CD14-positive monocyte (primary cell): ENCODE results near the gene OSBPL1A. TPM values are rescaled to one million over a fixed set of nuclear protein-coding genes. Genes with fewer than 3 reads are reported as not detected.

Experiments used
- DNase-seq, 3 donors: peaks; one replicate each; pipeline ENCODE4 v3.0.0-alpha.2; 2011 to 2022
- H2AFZ ChIP-seq: 2 replicates; pipeline ENCODE4 v1.6.0; 2012; ENCODE audit warnings: mild to moderate bottlenecking, low read depth, low read length, inconsistent platforms; ENCODE audit not compliant: insufficient read depth, poor library complexity, severe bottlenecking
- H3K27ac ChIP-seq, 2 donors: 1 replicate in 1 of 2; 2 replicates in 1 of 2; pipeline ENCODE4 v1.5.1; 2012 to 2013; ENCODE audit warnings: low read length in 2 of 2, control low read depth in 1 of 2, inconsistent platforms in 1 of 2, low read depth in 1 of 2, mild to moderate bottlenecking in 1 of 2
- H3K27me3 ChIP-seq, 2 donors: one replicate each; pipeline versions ENCODE4 v1.6.0 to v1.6.1; 2011 to 2013; ENCODE audit warnings: low read length in 2 of 2; ENCODE audit not compliant: control insufficient read depth in 2 of 2, insufficient read depth in 2 of 2
- H3K36me3 ChIP-seq, 2 donors: replicated peaks in 1 of 2; 1 replicate in 1 of 2; 2 replicates in 1 of 2; pipeline versions ENCODE4 v1.5.1 to v1.6.1; 2012 to 2013; ENCODE audit warnings: low read length in 2 of 2, control low read depth in 1 of 2, inconsistent platforms in 1 of 2, mild to moderate bottlenecking in 1 of 2; ENCODE audit not compliant: insufficient read depth in 2 of 2, control insufficient read depth in 1 of 2
- H3K4me1 ChIP-seq, 2 donors: 1 replicate in 1 of 2; 2 replicates in 1 of 2; pipeline versions ENCODE4 v1.5.1 to v1.6.1; 2012 to 2013; ENCODE audit warnings: low read length in 2 of 2, control low read depth in 1 of 2, inconsistent platforms in 1 of 2, mild to moderate bottlenecking in 1 of 2, moderate library complexity in 1 of 2; ENCODE audit not compliant: insufficient read depth in 2 of 2, control insufficient read depth in 1 of 2
- H3K4me2 ChIP-seq: replicated peaks from 2 replicates; pipeline ENCODE3; 2012; ENCODE audit warnings: low read length, moderate library complexity, mild to moderate bottlenecking; ENCODE audit not compliant: poor library complexity, severe bottlenecking; ENCODE audit errors: extremely low read depth
- H3K4me3 ChIP-seq, 3 experiments: fragments of 200-600 bp in 1 of 3; sonication (generic) in 1 of 3; replicated peaks in 1 of 3; 1 replicate in 2 of 3; 2 replicates in 1 of 3; pipeline ENCODE4 v1.5.1; 2011 to 2013; ENCODE audit warnings: low read length in 3 of 3, mild to moderate bottlenecking in 3 of 3, control low read depth in 2 of 3, low read depth in 2 of 3, inconsistent platforms in 1 of 3, moderate library complexity in 1 of 3
- H3K79me2 ChIP-seq: 2 replicates; pipeline ENCODE4 v1.6.0; 2012; ENCODE audit warnings: mild to moderate bottlenecking, control low read depth, inconsistent platforms, low read length, moderate library complexity; ENCODE audit not compliant: insufficient read depth
- H3K9ac ChIP-seq: 2 replicates; pipeline ENCODE4 v1.6.0; 2017; ENCODE audit warnings: low read length, mild to moderate bottlenecking; ENCODE audit not compliant: insufficient read depth, poor library complexity, severe bottlenecking
- H3K9me3 ChIP-seq, 2 donors: replicated peaks in 1 of 2; 1 replicate in 1 of 2; 2 replicates in 1 of 2; pipeline versions ENCODE4 v1.5.1 to v1.6.1; 2012 to 2013; ENCODE audit warnings: low read length in 2 of 2, control low read depth in 1 of 2; ENCODE audit not compliant: control insufficient read depth in 1 of 2, insufficient read depth in 1 of 2
- H4K20me1 ChIP-seq: 2 replicates; pipeline ENCODE4 v1.6.0; 2012; ENCODE audit warnings: mild to moderate bottlenecking, low read length, control low read depth, moderate library complexity; ENCODE audit not compliant: insufficient read depth
- H3K27ac Mint-ChIP-seq, 7 donors: one replicate each; pipeline ENCODE4 v1.8.0; 2020; ENCODE audit warnings: mild to moderate bottlenecking in 7 of 7, mixed read lengths in 7 of 7, moderate library complexity in 6 of 7, inconsistent platforms in 2 of 7
- H3K27me3 Mint-ChIP-seq, 3 donors: one replicate each; pipeline ENCODE4 v1.8.0; 2021 to 2022; ENCODE audit warnings: low read depth in 3 of 3, mild to moderate bottlenecking in 3 of 3, mixed read lengths in 3 of 3, moderate library complexity in 3 of 3, inconsistent platforms in 1 of 3
- H3K36me3 Mint-ChIP-seq, 2 donors: one replicate each; pipeline ENCODE4 v1.8.0; 2020; ENCODE audit warnings: mixed read lengths in 2 of 2, inconsistent platforms in 1 of 2, mild to moderate bottlenecking in 1 of 2
- H3K4me1 Mint-ChIP-seq: one replicate; pipeline ENCODE4 v1.8.0; 2020; ENCODE audit warnings: mild to moderate bottlenecking, mixed read lengths
- H3K4me3 Mint-ChIP-seq, 2 donors: one replicate each; pipeline ENCODE4 v1.8.0; 2020; ENCODE audit warnings: mild to moderate bottlenecking in 2 of 2, mixed read lengths in 2 of 2, moderate library complexity in 1 of 2
- H3K9me3 Mint-ChIP-seq, 7 donors: one replicate each; pipeline ENCODE4 v1.8.0; 2020 to 2022; ENCODE audit warnings: mixed read lengths in 7 of 7, mild to moderate bottlenecking in 6 of 7, moderate library complexity in 6 of 7, inconsistent platforms in 2 of 7
- WGBS: methylation state at CpG from one replicate; pipeline ENCODE4 v1.1.5; 2013; ENCODE audit warnings: missing lambda C conversion rate; ENCODE audit not compliant: insufficient coverage; 5-methylcytosine and 5-hydroxymethylcytosine counted together
- intact Hi-C, 2 donors: fragments of 100-400 bp; cut with micrococcal nuclease; formaldehyde crosslinking; loops; one replicate each; pipeline versions ENCODE4 v1.15.0 to v1.15.1; 2023
- polyA plus RNA-seq, 3 donors: library from polyadenylated mRNA; depleted of rRNA in 1 of 3; unstranded in 2 of 3; stranded (reverse) in 1 of 3; fragments of 300-500 nt in 2 of 3; fragments of >200 nt in 1 of 3; fragmentation: Illumina TruSeq in 2 of 3; gene quantifications; 1 replicate in 2 of 3; 2 replicates in 1 of 3; pipeline ENCODE4 v1.2.3, GENCODE V29; 2012 to 2021
- TF ChIP-seq, protein P1 (sequence below): fragments of 200-600 bp; IDR thresholded peaks from one replicate; pipeline ENCODE4 v1.8.0; 2022; ENCODE audit warnings: antibody characterized with exemption, mild to moderate bottlenecking

The OSBPL1A gene
- polyA plus RNA-seq, 3 donors, result 6.3 to 9.1 (median 7.1) TPM

DNA sequence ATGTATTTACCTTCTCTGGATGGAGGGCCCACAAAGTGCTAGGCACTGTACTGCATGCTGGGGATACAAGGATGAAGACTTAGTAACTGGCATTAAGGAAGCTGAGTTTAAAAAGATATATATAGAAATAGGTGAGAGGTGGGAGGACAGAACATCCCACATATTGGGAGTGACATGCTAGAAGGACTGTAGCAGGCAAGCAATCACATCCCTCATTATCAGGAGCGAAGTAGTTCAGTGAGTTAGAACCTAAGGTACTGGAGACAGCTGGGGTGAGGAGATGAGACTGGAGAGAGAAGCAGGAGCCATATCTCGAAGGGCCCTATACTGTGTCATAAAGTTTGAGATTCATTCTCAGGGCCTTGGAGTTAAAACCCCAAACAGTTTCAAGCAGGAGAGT lies 10.9 kb upstream of the OSBPL1A start:
- intact Hi-C loops, result no loop called here
- Histone ChIP-seq H3K27ac (no peak overlapping the region), H3K4me2 (no peak overlapping the region), H3K9me3 (no peaks in the 10 kb centered on the region), H2AFZ (no peak overlapping the region), H3K9ac (no peak overlapping the region), H3K4me3 (no peak overlapping the region), H3K79me2 (no peaks in the 10 kb centered on the region), H4K20me1 (no peaks in the 10 kb centered on the region), H3K36me3 (no peaks in the 10 kb centered on the region), H3K4me1 (no peaks in the 10 kb centered on the region), H3K27me3 (no peaks in the 10 kb centered on the region)
- Mint-ChIP-seq H3K4me3 (no peak overlapping the region), H3K9me3 (peaks cover 0 to 4% (median 0%) of the 10 kb centered on the region in 7 donors), H3K4me1 (no peaks in the 10 kb centered on the region), H3K27ac (no peak overlapping the region), H3K27me3 (peaks cover 5 to 11% (median 7%) of the 10 kb centered on the region in 3 donors), H3K36me3 (no peaks in the 10 kb centered on the region)
- no peak for DNase-seq
- TF ChIP-seq, protein P1, sequence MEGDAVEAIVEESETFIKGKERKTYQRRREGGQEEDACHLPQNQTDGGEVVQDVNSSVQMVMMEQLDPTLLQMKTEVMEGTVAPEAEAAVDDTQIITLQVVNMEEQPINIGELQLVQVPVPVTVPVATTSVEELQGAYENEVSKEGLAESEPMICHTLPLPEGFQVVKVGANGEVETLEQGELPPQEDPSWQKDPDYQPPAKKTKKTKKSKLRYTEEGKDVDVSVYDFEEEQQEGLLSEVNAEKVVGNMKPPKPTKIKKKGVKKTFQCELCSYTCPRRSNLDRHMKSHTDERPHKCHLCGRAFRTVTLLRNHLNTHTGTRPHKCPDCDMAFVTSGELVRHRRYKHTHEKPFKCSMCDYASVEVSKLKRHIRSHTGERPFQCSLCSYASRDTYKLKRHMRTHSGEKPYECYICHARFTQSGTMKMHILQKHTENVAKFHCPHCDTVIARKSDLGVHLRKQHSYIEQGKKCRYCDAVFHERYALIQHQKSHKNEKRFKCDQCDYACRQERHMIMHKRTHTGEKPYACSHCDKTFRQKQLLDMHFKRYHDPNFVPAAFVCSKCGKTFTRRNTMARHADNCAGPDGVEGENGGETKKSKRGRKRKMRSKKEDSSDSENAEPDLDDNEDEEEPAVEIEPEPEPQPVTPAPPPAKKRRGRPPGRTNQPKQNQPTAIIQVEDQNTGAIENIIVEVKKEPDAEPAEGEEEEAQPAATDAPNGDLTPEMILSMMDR, result no peak
- no CpG with 5 or more reads among the region's 2 CpGs for WGBS

- WGBS, result no CpG with 5 or more reads among the region's 3 CpGs
Measured at GRCh38 chr18:24404591-24404990, 7.0 kb upstream of the OSBPL1A start.

More at GRCh38 chr18:24404591-24404990, 7.0 kb upstream of the OSBPL1A start:
- TF ChIP-seq, protein P1, result no peak
- no peak overlapping the region for H3K4me3 ChIP-seq
- H3K36me3 ChIP-seq, result no peaks in the 10 kb centered on the region
- no peak overlapping the region for H3K27ac ChIP-seq
- H3K79me2 ChIP-seq, result no peaks in the 10 kb centered on the region
- no peaks in the 10 kb centered on the region for H3K36me3 Mint-ChIP-seq
- H3K9ac ChIP-seq, result no peak overlapping the region
- peaks cover 0 to 4% (median 0%) of the 10 kb centered on the region in 7 donors for H3K9me3 Mint-ChIP-seq
- peaks cover 9% of the 10 kb centered on the region for H3K4me1 Mint-ChIP-seq
- H4K20me1 ChIP-seq, result no peaks in the 10 kb centered on the region
- intact Hi-C loops, result no loop called here
- no peak overlapping the region for H3K4me2 ChIP-seq
- peaks cover 2 to 9% (median 5%) of the 10 kb centered on the region in 3 donors for H3K27me3 Mint-ChIP-seq
- H3K9me3 ChIP-seq, result no peaks in the 10 kb centered on the region
- no peak for DNase-seq
- H3K4me1 ChIP-seq, result no peaks in the 10 kb centered on the region
- no peak overlapping the region for H3K4me3 Mint-ChIP-seq
- no peak overlapping the region for H3K27ac Mint-ChIP-seq
- H3K27me3 ChIP-seq, result no peaks in the 10 kb centered on the region
- no peak overlapping the region for H2AFZ ChIP-seq
